Mesenchymal stem cell (in vitro differentiated cells and primary cell): ENCODE measurements around the gene PARN. TPM values are rescaled to one million over a fixed set of nuclear protein-coding genes. Genes with fewer than 3 reads are reported as not detected.

Experiments
- DNase-seq: peaks from one replicate; pipeline ENCODE4 v3.0.0-alpha.2; 2013
- H2AFZ ChIP-seq: one replicate; pipeline ENCODE4 v1.6.1; 2013; ENCODE audit warnings: low read depth, mild to moderate bottlenecking, control low read depth, inconsistent platforms, low read length, moderate library complexity
- H2AK5ac ChIP-seq: 2 replicates; pipeline ENCODE4 v1.6.1; 2013; ENCODE audit warnings: low read length, moderate library complexity, mild to moderate bottlenecking, inconsistent platforms; ENCODE audit not compliant: severe bottlenecking
- H2BK120ac ChIP-seq: one replicate; pipeline ENCODE4 v1.6.1; 2013; ENCODE audit warnings: low read depth, mild to moderate bottlenecking, inconsistent platforms, low read length, moderate library complexity
- H2BK12ac ChIP-seq, 2 experiments: one replicate each; pipeline ENCODE4 v1.6.1; 2013; ENCODE audit warnings: inconsistent platforms in 2 of 2, low read length in 2 of 2, mild to moderate bottlenecking in 2 of 2, moderate library complexity in 2 of 2, control low read depth in 1 of 2
- H2BK15ac ChIP-seq: one replicate; pipeline ENCODE4 v1.6.1; 2013; ENCODE audit warnings: mild to moderate bottlenecking, low read depth, inconsistent platforms; ENCODE audit not compliant: poor library complexity, severe bottlenecking
- H2BK5ac ChIP-seq: 2 replicates; pipeline ENCODE4 v1.6.1; 2013; ENCODE audit warnings: low read depth, mild to moderate bottlenecking, low read length, control low read depth, inconsistent platforms; ENCODE audit not compliant: poor library complexity, severe bottlenecking
- H3K14ac ChIP-seq, 2 experiments: one replicate each; pipeline ENCODE4 v1.6.1; 2013; ENCODE audit warnings: inconsistent platforms in 2 of 2, low read length in 2 of 2, control low read depth in 1 of 2, mild to moderate bottlenecking in 1 of 2, moderate library complexity in 1 of 2
- H3K18ac ChIP-seq, 2 experiments: one replicate each; pipeline ENCODE4 v1.6.1; 2013; ENCODE audit warnings: inconsistent platforms in 2 of 2, low read length in 2 of 2, control low read depth in 1 of 2, low read depth in 1 of 2, mild to moderate bottlenecking in 1 of 2
- H3K23ac ChIP-seq, 2 experiments: one replicate each; pipeline ENCODE4 v1.6.1; 2013; ENCODE audit warnings: inconsistent platforms in 2 of 2, low read length in 2 of 2, mild to moderate bottlenecking in 2 of 2, moderate library complexity in 2 of 2, control low read depth in 1 of 2
- H3K27ac ChIP-seq: 2 replicates; pipeline ENCODE4 v1.5.1; 2013; ENCODE audit warnings: mild to moderate bottlenecking, moderate library complexity, low read length, control low read depth, inconsistent platforms; ENCODE audit not compliant: poor library complexity, severe bottlenecking
- H3K27me3 ChIP-seq, 2 experiments: 2 replicates each; pipeline versions ENCODE4 v1.6.1 to v1.7.0; 2013; ENCODE audit warnings: low read length in 2 of 2, mild to moderate bottlenecking in 2 of 2, moderate library complexity in 2 of 2, control low read depth in 1 of 2, inconsistent platforms in 1 of 2; ENCODE audit not compliant: control insufficient read depth in 1 of 2, insufficient read depth in 1 of 2
- H3K36me3 ChIP-seq, 2 experiments: 2 replicates each; pipeline versions ENCODE4 v1.6.1 to v1.7.0; 2013; ENCODE audit warnings: low read length in 2 of 2, control low read depth in 1 of 2, inconsistent platforms in 1 of 2, low read depth in 1 of 2, mild to moderate bottlenecking in 1 of 2; ENCODE audit not compliant: insufficient read depth in 2 of 2, control insufficient read depth in 1 of 2
- H3K4ac ChIP-seq, 2 experiments: one replicate each; pipeline ENCODE4 v1.6.1; 2013; ENCODE audit warnings: inconsistent platforms in 2 of 2, low read length in 2 of 2, mild to moderate bottlenecking in 2 of 2, moderate library complexity in 2 of 2, control low read depth in 1 of 2, low read depth in 1 of 2
- H3K4me1 ChIP-seq: 2 replicates; pipeline ENCODE4 v1.6.1; 2013; ENCODE audit warnings: low read depth, low read length, control low read depth; ENCODE audit not compliant: control insufficient read depth, insufficient read depth
- H3K4me2 ChIP-seq: 2 replicates; pipeline ENCODE4 v1.6.1; 2013; ENCODE audit warnings: low read length, mild to moderate bottlenecking, inconsistent platforms; ENCODE audit not compliant: poor library complexity, severe bottlenecking
- H3K4me3 ChIP-seq, 2 experiments: 2 replicates each; pipeline versions ENCODE4 v1.5.1 to v1.7.0; 2013; ENCODE audit warnings: low read length in 2 of 2, mild to moderate bottlenecking in 2 of 2, control low read depth in 1 of 2, low read depth in 1 of 2; ENCODE audit not compliant: insufficient read depth in 1 of 2
- H3K79me1 ChIP-seq: replicated peaks from 2 replicates; pipeline ENCODE4 v1.6.1; 2013; ENCODE audit warnings: mild to moderate bottlenecking, control low read depth, low read length, inconsistent platforms; ENCODE audit not compliant: poor library complexity, severe bottlenecking
- H3K9ac ChIP-seq: 2 replicates; pipeline ENCODE4 v1.7.0; 2013; ENCODE audit warnings: mild to moderate bottlenecking, low read length, moderate library complexity
- H3K9me3 ChIP-seq: 2 replicates; pipeline ENCODE4 v1.7.0; 2013; ENCODE audit warnings: mild to moderate bottlenecking, low read length; ENCODE audit not compliant: control insufficient read depth
- H4K8ac ChIP-seq: one replicate; pipeline ENCODE4 v1.6.1; 2013; ENCODE audit warnings: inconsistent platforms, mild to moderate bottlenecking, low read length, moderate library complexity
- H4K91ac ChIP-seq: one replicate; pipeline ENCODE4 v1.6.1; 2013; ENCODE audit warnings: mild to moderate bottlenecking, low read length, inconsistent platforms
- WGBS: methylation state at CpG from one replicate; pipeline ENCODE4 v1.1.7; 2013; ENCODE audit warnings: mixed read lengths; 5-methylcytosine and 5-hydroxymethylcytosine counted together
- polyA plus RNA-seq, 2 experiments: library from polyadenylated mRNA; stranded (reverse); fragments of 200-250 nt; gene quantifications; one replicate each; pipeline ENCODE4 v1.2.3, GENCODE V29; 2013

The PARN gene, protein sequence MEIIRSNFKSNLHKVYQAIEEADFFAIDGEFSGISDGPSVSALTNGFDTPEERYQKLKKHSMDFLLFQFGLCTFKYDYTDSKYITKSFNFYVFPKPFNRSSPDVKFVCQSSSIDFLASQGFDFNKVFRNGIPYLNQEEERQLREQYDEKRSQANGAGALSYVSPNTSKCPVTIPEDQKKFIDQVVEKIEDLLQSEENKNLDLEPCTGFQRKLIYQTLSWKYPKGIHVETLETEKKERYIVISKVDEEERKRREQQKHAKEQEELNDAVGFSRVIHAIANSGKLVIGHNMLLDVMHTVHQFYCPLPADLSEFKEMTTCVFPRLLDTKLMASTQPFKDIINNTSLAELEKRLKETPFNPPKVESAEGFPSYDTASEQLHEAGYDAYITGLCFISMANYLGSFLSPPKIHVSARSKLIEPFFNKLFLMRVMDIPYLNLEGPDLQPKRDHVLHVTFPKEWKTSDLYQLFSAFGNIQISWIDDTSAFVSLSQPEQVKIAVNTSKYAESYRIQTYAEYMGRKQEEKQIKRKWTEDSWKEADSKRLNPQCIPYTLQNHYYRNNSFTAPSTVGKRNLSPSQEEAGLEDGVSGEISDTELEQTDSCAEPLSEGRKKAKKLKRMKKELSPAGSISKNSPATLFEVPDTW
- 24.6 TPM for polyA plus RNA-seq (2013, experiment 1 of 2)
- 24.1 TPM for polyA plus RNA-seq (2013, experiment 2 of 2)

DNA sequence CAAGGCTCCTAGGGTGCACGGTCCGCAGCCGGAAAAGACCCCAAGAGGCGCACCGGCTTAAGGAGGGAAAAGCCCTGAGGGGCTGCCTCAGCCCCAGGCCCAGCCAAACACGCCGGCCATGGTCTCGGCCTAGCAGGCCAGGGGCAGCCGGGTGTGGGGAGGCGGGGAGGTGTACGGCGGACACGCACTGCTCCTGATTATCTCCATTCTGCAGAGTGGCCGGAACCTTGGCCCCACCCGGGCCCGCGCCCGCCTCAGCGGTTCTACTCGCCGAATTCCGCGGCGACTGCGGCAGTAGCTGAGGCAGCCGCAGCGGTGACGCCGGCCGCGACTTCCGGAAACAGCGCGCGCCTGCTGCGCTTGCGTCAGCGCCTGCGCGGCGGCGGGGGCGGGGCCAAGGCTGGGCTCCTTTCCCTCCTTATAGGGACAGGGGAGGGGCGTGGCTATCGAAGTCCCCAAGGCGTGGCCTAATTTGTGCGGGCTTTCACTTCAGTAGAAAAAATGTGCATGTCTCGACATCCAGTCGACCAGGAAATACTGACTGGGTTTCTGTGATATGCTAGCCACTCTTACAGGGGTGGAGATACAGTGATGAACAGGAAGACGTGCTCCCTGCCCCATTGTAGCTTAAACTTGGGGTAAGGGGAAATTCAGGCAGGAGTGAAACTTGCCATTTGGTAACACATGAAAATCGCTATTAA is at the start of gene PARN:
Gene PARN (minus strand): TSS at position 342 of the 701 bp plus-strand sequence. CDS start 135 bp downstream, at position 207.
- peak within 1 kb of the TSS; percentile 92 for H4K91ac ChIP-seq
- DNase-seq = peak; percentile 98
- H3K27ac ChIP-seq = peak within 1 kb of the TSS; percentile 66
- peak within 1 kb of the TSS; percentile 99 for H3K9ac ChIP-seq
- peak within 1 kb of the TSS; percentile 96 for H4K8ac ChIP-seq
- H3K4me1 ChIP-seq = peaks cover 6% of the 10 kb centered on the region
- peak within 1 kb of the TSS; percentile 89 to 97 for H3K18ac ChIP-seq
- H3K4me2 ChIP-seq = peak within 1 kb of the TSS; percentile 87
- peak within 1 kb of the TSS; percentile 64 to 92 for H3K4ac ChIP-seq
- no peaks in the 10 kb centered on the region for H3K27me3 ChIP-seq
- H2BK5ac ChIP-seq = peak within 1 kb of the TSS; percentile 66
- peak within 1 kb of the TSS; percentile 82 to 92 for H3K14ac ChIP-seq
- no peak within 1 kb of the TSS for H3K23ac ChIP-seq
- 2% methylated on average over 43 of the region's 51 CpGs for WGBS
- H2BK15ac ChIP-seq = peak within 1 kb of the TSS; percentile 20
- peak within 1 kb of the TSS; percentile 76 for H2BK120ac ChIP-seq
- H3K36me3 ChIP-seq = peaks cover 12 to 41% of the 10 kb centered on the region in 2 experiments
- H3K4me3 ChIP-seq = peak within 1 kb of the TSS; percentile 86 to 92
- no peak within 1 kb of the TSS for H2AK5ac ChIP-seq
- H3K9me3 ChIP-seq = no peaks in the 10 kb centered on the region
- H2AFZ ChIP-seq = peak within 1 kb of the TSS; percentile 48
- peak within 1 kb of the TSS in 1 of 2 experiments; percentile 57 for H2BK12ac ChIP-seq
- peaks cover 19% of the 10 kb centered on the region for H3K79me1 ChIP-seq

DNA sequence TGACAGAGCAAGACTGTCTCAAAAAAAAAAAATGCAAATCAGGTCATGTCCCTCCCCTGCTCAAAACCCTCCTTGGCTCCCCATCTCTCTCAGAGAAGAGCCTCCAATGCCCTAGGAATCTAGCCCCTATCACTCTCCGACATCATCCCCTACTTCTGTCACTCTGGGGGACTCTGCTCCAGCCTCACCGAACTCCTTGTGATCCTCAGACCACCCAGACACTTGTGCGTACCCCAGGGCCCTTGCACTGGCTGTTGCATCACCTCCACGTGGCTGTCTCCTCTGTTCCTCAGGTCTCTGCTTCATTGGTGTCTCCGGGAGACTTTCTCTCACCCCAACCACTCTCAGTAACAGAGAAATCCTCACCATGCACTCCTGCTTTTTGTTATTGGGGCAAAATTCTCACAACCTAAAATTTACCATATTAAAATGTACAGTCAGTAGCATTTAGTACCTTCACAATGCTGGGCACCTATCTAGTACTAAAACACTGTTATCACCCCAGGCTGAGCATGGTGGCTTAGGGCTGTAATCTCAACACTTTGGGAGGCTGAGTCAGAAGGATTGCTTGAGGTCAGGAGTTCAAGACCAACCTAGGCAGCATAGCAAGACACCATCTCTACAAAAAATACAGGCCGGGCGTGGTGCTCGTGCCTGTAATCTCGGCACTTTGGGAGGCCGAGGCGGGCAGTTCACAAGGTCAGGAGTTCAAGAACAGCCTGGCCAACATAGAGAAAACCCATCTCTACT is 48.9 kb upstream of the PARN start:
- Histone ChIP-seq H4K8ac (no peak overlapping the region), H3K36me3 (peaks cover 0 to 2% of the 10 kb centered on the region in 2 experiments), H3K9ac (no peak overlapping the region), H3K18ac (no peak overlapping the region), H3K9me3 (no peaks in the 10 kb centered on the region), H3K4me1 (peaks cover 1% of the 10 kb centered on the region), H3K27ac (no peak overlapping the region), H2BK120ac (no peak overlapping the region), H2BK15ac (no peak overlapping the region), H3K14ac (no peak overlapping the region), H2BK12ac (no peak overlapping the region), H3K4me3 (no peak overlapping the region), H3K79me1 (no peaks in the 10 kb centered on the region), H2BK5ac (no peak overlapping the region), H3K4me2 (no peak overlapping the region), H2AK5ac (no peak overlapping the region), H3K27me3 (peaks cover 0 to 3% of the 10 kb centered on the region in 2 experiments), H4K91ac (no peak overlapping the region), H2AFZ (no peak overlapping the region), H3K23ac (no peak overlapping the region), H3K4ac (no peak overlapping the region)
- WGBS = 77% methylated on average over 11 of the region's 11 CpGs
- no peak for DNase-seq

DNA sequence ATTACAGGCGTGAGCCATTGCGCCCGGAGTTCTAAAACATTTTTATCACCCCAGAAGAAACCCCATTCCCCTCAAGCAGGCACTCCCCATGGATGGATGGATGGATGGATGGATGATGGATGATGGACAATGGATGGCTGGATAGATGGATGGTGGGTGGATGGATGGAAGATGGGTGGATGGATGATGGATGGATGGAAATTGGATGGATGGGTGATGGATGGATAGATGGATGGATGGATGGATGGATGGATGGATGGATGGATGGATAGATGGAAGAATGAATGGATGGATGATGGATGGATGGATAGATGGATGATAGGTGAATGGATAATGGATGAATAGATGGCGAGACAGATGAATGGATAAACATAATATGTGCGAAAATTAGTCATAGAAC is 47.6 kb upstream of the PARN start:
- Histone ChIP-seq H3K36me3 (peaks cover 0 to 2% of the 10 kb centered on the region in 2 experiments), H2AFZ (no peak overlapping the region), H3K4me3 (no peak overlapping the region), H3K27me3 (peaks cover 0 to 3% of the 10 kb centered on the region in 2 experiments), H4K91ac (no peak overlapping the region), H3K79me1 (no peaks in the 10 kb centered on the region), H3K23ac (no peak overlapping the region), H2BK5ac (no peak overlapping the region), H2BK120ac (no peak overlapping the region), H3K14ac (no peak overlapping the region), H3K27ac (no peak overlapping the region), H3K4ac (no peak overlapping the region), H3K18ac (no peak overlapping the region), H2BK12ac (no peak overlapping the region), H2BK15ac (no peak overlapping the region), H3K4me2 (no peak overlapping the region), H3K9ac (no peak overlapping the region), H3K4me1 (peaks cover 2% of the 10 kb centered on the region), H4K8ac (no peak overlapping the region), H2AK5ac (no peak overlapping the region), H3K9me3 (no peaks in the 10 kb centered on the region)
- WGBS = 95% methylated on average over 5 of the region's 5 CpGs
- DNase-seq = no peak
